Type B pancreatic cell (in vitro differentiated cells): ENCODE measurements around the gene TRIM67. TPM values are rescaled to one million over a fixed set of nuclear protein-coding genes. Genes with fewer than 3 reads are reported as not detected.

Experiments used
- DNase-seq: peaks from one replicate; pipeline ENCODE4 v3.0.0; 2021; ENCODE audit warnings: mixed read lengths; ENCODE audit not compliant: unreplicated experiment; ENCODE audit errors: extremely low spot score
- H3K27ac Mint-ChIP-seq: 2 replicates; pipeline ENCODE4 v1.8.0; 2021; ENCODE audit warnings: mild to moderate bottlenecking, mixed read lengths
- H3K27me3 Mint-ChIP-seq: 2 replicates; pipeline ENCODE4 v1.8.0; 2021; ENCODE audit warnings: mixed read lengths
- H3K36me3 Mint-ChIP-seq: 2 replicates; pipeline ENCODE4 v1.8.0; 2021; ENCODE audit warnings: mixed read lengths
- H3K4me1 Mint-ChIP-seq: one replicate; pipeline ENCODE4 v1.8.0; 2021; ENCODE audit warnings: mixed read lengths; ENCODE audit not compliant: unreplicated experiment
- H3K4me3 Mint-ChIP-seq: 2 replicates; pipeline ENCODE4 v1.8.0; 2021; ENCODE audit warnings: mild to moderate bottlenecking, mixed read lengths
- H3K9me3 Mint-ChIP-seq: 2 replicates; pipeline ENCODE4 v1.8.0; 2021; ENCODE audit warnings: mixed read lengths
- total RNA-seq: library from RNA; stranded (reverse); gene quantifications from 2 replicates; pipeline ENCODE4 v1.2.1, GENCODE V29; 2021; ENCODE audit warnings: low replicate concordance
- TF ChIP-seq, protein P1 (sequence below): fragments of 200-600 bp; sonication (generic); conservative IDR thresholded peaks from 2 replicates; pipeline ENCODE4 v1.5.0; 2021; ENCODE audit warnings: antibody characterized with exemption, mild to moderate bottlenecking

Gene TRIM67
- total RNA-seq, 1 donor from 2014 or later, result 0.65 TPM

DNA sequence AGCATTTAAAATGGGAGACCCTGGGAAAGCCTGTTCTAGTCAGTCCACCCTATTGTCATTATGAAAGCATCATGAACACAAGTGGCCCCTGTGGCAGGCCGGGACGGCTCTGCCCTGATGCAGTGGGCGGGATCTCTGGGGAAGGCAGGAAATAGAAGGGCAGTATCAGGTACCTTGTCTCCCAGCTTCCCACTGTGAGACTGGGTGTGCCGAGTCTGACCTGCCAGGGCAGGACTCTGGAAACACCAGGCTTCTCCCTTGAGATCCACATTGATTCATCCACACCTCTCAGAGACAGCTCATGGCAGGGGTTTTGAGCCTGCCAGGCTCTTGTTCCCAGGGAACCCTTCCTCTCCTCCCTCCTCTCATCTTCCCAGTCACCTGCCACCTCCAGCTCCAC, 54.6 kb downstream of the TRIM67 start:
- DNase-seq, result no peak
- Mint-ChIP-seq H3K9me3 (no peaks in the 10 kb centered on the region), H3K4me1 (peaks cover 1% of the 10 kb centered on the region), H3K27me3 (peaks cover 24% of the 10 kb centered on the region), H3K36me3 (no peaks in the 10 kb centered on the region), H3K4me3 (no peak overlapping the region), H3K27ac (no peak overlapping the region)
- TF ChIP-seq, protein P1, sequence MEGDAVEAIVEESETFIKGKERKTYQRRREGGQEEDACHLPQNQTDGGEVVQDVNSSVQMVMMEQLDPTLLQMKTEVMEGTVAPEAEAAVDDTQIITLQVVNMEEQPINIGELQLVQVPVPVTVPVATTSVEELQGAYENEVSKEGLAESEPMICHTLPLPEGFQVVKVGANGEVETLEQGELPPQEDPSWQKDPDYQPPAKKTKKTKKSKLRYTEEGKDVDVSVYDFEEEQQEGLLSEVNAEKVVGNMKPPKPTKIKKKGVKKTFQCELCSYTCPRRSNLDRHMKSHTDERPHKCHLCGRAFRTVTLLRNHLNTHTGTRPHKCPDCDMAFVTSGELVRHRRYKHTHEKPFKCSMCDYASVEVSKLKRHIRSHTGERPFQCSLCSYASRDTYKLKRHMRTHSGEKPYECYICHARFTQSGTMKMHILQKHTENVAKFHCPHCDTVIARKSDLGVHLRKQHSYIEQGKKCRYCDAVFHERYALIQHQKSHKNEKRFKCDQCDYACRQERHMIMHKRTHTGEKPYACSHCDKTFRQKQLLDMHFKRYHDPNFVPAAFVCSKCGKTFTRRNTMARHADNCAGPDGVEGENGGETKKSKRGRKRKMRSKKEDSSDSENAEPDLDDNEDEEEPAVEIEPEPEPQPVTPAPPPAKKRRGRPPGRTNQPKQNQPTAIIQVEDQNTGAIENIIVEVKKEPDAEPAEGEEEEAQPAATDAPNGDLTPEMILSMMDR, result no peak

GRCh38 chr1:231217056-231217455, 55.2 kb downstream of the TRIM67 start:
- Mint-ChIP-seq H3K4me1 (no peaks in the 10 kb centered on the region), H3K27ac (no peak overlapping the region), H3K27me3 (peaks cover 23% of the 10 kb centered on the region), H3K4me3 (no peak overlapping the region), H3K36me3 (no peaks in the 10 kb centered on the region), H3K9me3 (no peaks in the 10 kb centered on the region)
- TF ChIP-seq, protein P1, result no peak
- no peak for DNase-seq

DNA sequence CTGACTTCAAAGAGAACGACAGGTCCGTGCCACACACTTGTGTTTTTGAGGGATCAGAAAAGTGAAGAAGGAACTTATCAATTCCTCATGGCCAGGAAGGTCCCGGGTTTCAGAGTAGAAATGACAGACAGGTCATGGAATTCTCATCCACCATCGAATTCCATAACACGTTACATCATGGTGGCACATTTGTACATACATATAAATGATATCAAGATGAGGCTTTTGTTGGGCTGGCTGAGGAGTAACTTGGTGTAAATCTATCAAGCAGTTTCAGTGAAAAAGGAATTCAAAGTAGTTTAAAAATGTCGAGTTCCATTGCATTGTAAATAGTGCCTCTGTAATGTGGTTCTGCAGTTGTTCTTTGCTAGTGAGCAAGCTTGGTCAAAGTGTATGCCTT, 56.2 kb downstream of the TRIM67 start:
- DNase-seq, result no peak
- no peak overlapping the region for H3K4me3 Mint-ChIP-seq
- TF ChIP-seq, protein P1, result no peak
- peaks cover 16% of the 10 kb centered on the region for H3K27me3 Mint-ChIP-seq
- peaks cover 3% of the 10 kb centered on the region for H3K36me3 Mint-ChIP-seq
- H3K4me1 Mint-ChIP-seq, result no peaks in the 10 kb centered on the region
- no peaks in the 10 kb centered on the region for H3K9me3 Mint-ChIP-seq
- no peak overlapping the region for H3K27ac Mint-ChIP-seq

- Mint-ChIP-seq H3K27me3 (peaks cover 12% of the 10 kb centered on the region), H3K4me3 (no peak overlapping the region), H3K36me3 (peaks cover 7% of the 10 kb centered on the region), H3K4me1 (no peaks in the 10 kb centered on the region), H3K9me3 (no peaks in the 10 kb centered on the region), H3K27ac (no peak overlapping the region)
- TF ChIP-seq, protein P1, result no peak
- no peak for DNase-seq
Observed at GRCh38 chr1:231219422-231220401, 57.9 kb downstream of the TRIM67 start.

DNA sequence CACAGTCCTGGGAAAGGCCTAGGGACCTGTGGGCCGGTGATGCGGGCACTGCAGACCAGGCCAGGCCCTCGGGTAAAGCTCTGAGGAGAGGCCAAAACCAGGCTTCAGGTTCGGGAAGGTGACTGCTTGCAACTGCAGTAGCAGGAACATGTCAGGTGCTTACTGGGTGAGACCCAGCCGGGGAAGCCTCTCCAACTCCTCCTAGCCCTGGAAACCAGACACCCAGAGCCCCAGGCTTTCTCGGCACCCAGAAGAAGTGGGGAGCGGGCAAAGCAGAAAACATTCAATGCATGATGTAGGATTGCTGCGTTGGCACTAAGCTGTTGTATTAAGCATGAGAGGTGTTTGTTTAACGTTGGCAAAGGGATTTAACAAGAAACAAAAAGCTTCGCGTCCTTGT, 58.9 kb downstream of the TRIM67 start:
- H3K4me1 Mint-ChIP-seq, result no peaks in the 10 kb centered on the region
- H3K4me3 Mint-ChIP-seq, result no peak overlapping the region
- no peak overlapping the region for H3K27ac Mint-ChIP-seq
- H3K27me3 Mint-ChIP-seq, result peaks cover 9% of the 10 kb centered on the region
- TF ChIP-seq, protein P1, result no peak
- H3K9me3 Mint-ChIP-seq, result no peaks in the 10 kb centered on the region
- H3K36me3 Mint-ChIP-seq, result peaks cover 12% of the 10 kb centered on the region
- DNase-seq, result no peak
